ENCODE data around the gene ZNF576.

DNA sequence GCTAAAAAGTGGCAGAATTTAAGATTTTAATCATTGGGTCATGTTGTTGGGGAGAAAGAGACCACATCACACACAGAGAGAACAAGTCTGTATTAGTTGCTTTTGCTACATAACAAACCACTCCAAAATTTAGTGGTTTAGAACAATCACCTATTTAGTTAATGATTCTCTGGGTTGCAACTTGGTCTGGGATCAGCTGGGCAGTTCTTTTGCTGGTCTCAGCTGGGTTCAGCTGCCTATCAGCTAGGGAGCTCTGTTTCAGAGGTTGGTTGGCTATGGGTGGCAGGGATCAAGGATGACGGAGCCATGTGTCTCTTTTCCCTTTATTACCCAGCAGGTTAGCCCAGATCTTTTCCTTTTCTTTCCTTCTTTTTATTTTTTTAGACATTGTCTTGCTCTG is 11.9 kb upstream of the ZNF576 start:
- TF ChIP-seq CTCF (IDR thresholded peaks at IDR 0.05) (no peak), POLR2A (IDR thresholded peaks at IDR 0.05) (no peak), EP300 (IDR thresholded peaks at IDR 0.05) (no peak)

Data from tibial nerve (tissue), 4 donors.